GM23338 (cell line): ENCODE results near the gene OLFM1. TPM values are rescaled to one million over a fixed set of nuclear protein-coding genes. Genes with fewer than 3 reads are reported as not detected.

Experiments used
- ATAC-seq: fragments of 200-7000 bp; cut with Tn5 transposase; 3 replicates; pipeline ENCODE4 v1.9.1; 2020
- DNase-seq: peaks from one replicate; pipeline ENCODE4 v3.0.0-alpha.2; 2015; ENCODE audit warnings: low spot score
- H2AFZ ChIP-seq: fragments of 200-600 bp; sonication (generic); 2 replicates; pipeline ENCODE4 v1.8.0; 2016; ENCODE audit warnings: antibody characterized with exemption, mild to moderate bottlenecking, moderate library complexity
- H3F3A ChIP-seq: fragments of 200-600 bp; sonication (generic); replicated peaks from 2 replicates; pipeline ENCODE4 v1.8.0; 2017; ENCODE audit warnings: antibody characterized with exemption, mixed run types, low read depth
- H3K27ac ChIP-seq: fragments of 200-600 bp; sonication (generic); 2 replicates; pipeline ENCODE4 v1.6.1; 2016; ENCODE audit warnings: low read depth
- H3K27me3 ChIP-seq: fragments of 200-600 bp; sonication (generic); 2 replicates; pipeline ENCODE4 v1.8.0; 2016; ENCODE audit warnings: mild to moderate bottlenecking, mixed run types, moderate library complexity; ENCODE audit not compliant: insufficient read depth
- H3K36me3 ChIP-seq: fragments of 200-600 bp; sonication (generic); 2 replicates; pipeline ENCODE4 v1.8.0; 2016; ENCODE audit warnings: mild to moderate bottlenecking; ENCODE audit not compliant: insufficient read depth
- H3K4me1 ChIP-seq: fragments of 200-600 bp; sonication (generic); 2 replicates; pipeline ENCODE4 v1.8.0; 2016; ENCODE audit warnings: mild to moderate bottlenecking, moderate library complexity; ENCODE audit not compliant: insufficient read depth
- H3K4me2 ChIP-seq: fragments of 200-600 bp; sonication (generic); 2 replicates; pipeline ENCODE4 v1.7.1; 2017; ENCODE audit warnings: mixed run types
- H3K4me3 ChIP-seq: fragments of 200-600 bp; sonication (generic); 2 replicates; pipeline ENCODE4 v1.6.1; 2016; ENCODE audit warnings: mixed run types
- H3K79me2 ChIP-seq: fragments of 200-600 bp; sonication (generic); replicated peaks from 2 replicates; pipeline ENCODE4 v1.8.0; 2017; ENCODE audit warnings: mild to moderate bottlenecking; ENCODE audit not compliant: insufficient read depth
- H3K9me2 ChIP-seq: fragments of 200-600 bp; sonication (generic); 2 replicates; pipeline ENCODE4 v1.8.0; 2017; ENCODE audit not compliant: insufficient read depth
- H4K20me1 ChIP-seq: fragments of 200-600 bp; sonication (generic); replicated peaks from 2 replicates; pipeline ENCODE4 v1.8.0; 2017; ENCODE audit warnings: mild to moderate bottlenecking; ENCODE audit not compliant: insufficient read depth
- H3K27ac Mint-ChIP-seq: 2 replicates; pipeline ENCODE4 v1.8.0; 2020; ENCODE audit warnings: inconsistent platforms, mild to moderate bottlenecking, moderate library complexity, mixed read lengths
- H3K27me3 Mint-ChIP-seq: 3 replicates; pipeline ENCODE4 v1.8.0; 2022; ENCODE audit warnings: low read depth, mild to moderate bottlenecking, moderate library complexity, mixed read lengths, inconsistent platforms; ENCODE audit not compliant: insufficient read depth, poor library complexity
- H3K36me3 Mint-ChIP-seq: 3 replicates; pipeline ENCODE4 v1.8.0; 2021; ENCODE audit warnings: low read depth, mild to moderate bottlenecking, inconsistent platforms, moderate library complexity, mixed read lengths
- H3K4me1 Mint-ChIP-seq: 3 replicates; pipeline ENCODE4 v1.8.0; 2020; ENCODE audit warnings: mild to moderate bottlenecking, inconsistent platforms, mixed read lengths
- H3K4me3 Mint-ChIP-seq: 3 replicates; pipeline ENCODE4 v1.8.0; 2021; ENCODE audit warnings: moderate library complexity, mild to moderate bottlenecking, inconsistent platforms, mixed read lengths
- H3K9me3 Mint-ChIP-seq: 3 replicates; pipeline ENCODE4 v1.8.0; 2020; ENCODE audit warnings: moderate library complexity, mild to moderate bottlenecking, inconsistent platforms, mixed read lengths
- CREB1 ChIP-seq: fragments of 250-450 bp; sonication (Bioruptor Pico); IDR thresholded peaks from 2 replicates; pipeline ENCODE4 v1.5.0; 2020; ENCODE audit warnings: low read depth, mild to moderate bottlenecking, moderate library complexity
- CTCF ChIP-seq, 2 experiments: fragments of 200-600 bp in 1 of 2; sonication (generic) in 1 of 2; conservative IDR thresholded peaks; 2 replicates each; pipeline versions ENCODE4 v1.5.1 to v1.6.1; 2016 to 2017; ENCODE audit warnings: antibody characterized with exemption in 2 of 2, low read depth in 2 of 2, mild to moderate bottlenecking in 2 of 2, moderate library complexity in 1 of 2
- ETS1 ChIP-seq: IDR thresholded peaks from 2 replicates; pipeline ENCODE4 v1.6.1; 2016; ENCODE audit warnings: antibody characterized with exemption
- EZH2 ChIP-seq: fragments of 200-600 bp; sonication (generic); IDR thresholded peaks from one replicate; pipeline ENCODE4 v1.8.0; 2017; ENCODE audit warnings: antibody characterized with exemption, mild to moderate bottlenecking, low read depth; ENCODE audit not compliant: unreplicated experiment
- EZH2phosphoT487 ChIP-seq: fragments of 200-600 bp; sonication (generic); IDR thresholded peaks from one replicate; pipeline ENCODE4 v1.8.1; 2018; ENCODE audit warnings: antibody characterized with exemption; ENCODE audit not compliant: unreplicated experiment
- JUNB ChIP-seq: IDR thresholded peaks from one replicate; pipeline ENCODE4 v1.6.1; 2016; ENCODE audit warnings: antibody characterized with exemption; ENCODE audit not compliant: unreplicated experiment
- NANOG ChIP-seq: IDR thresholded peaks from 2 replicates; pipeline ENCODE4 v1.6.1; 2016; ENCODE audit warnings: antibody characterized with exemption, borderline replicate concordance
- POLR2AphosphoS5 ChIP-seq: IDR thresholded peaks from 2 replicates; pipeline ENCODE4 v1.6.1; 2016; ENCODE audit warnings: antibody characterized with exemption, low read depth
- REST ChIP-seq: IDR thresholded peaks from one replicate; pipeline ENCODE4 v1.6.1; 2018; ENCODE audit warnings: antibody characterized with exemption; ENCODE audit not compliant: unreplicated experiment
- STAT1 ChIP-seq: IDR thresholded peaks from one replicate; pipeline ENCODE4 v1.6.1; 2016; ENCODE audit warnings: antibody characterized with exemption; ENCODE audit not compliant: unreplicated experiment
- ZNF114 ChIP-seq: fragments of 250-450 bp; sonication (Bioruptor Pico); IDR thresholded peaks from 2 replicates; pipeline ENCODE4 v1.5.0; 2020; ENCODE audit warnings: mild to moderate bottlenecking, moderate library complexity
- ZNF331 ChIP-seq: fragments of 250-450 bp; sonication (Bioruptor Pico); IDR thresholded peaks from 2 replicates; pipeline ENCODE4 v1.5.0; 2020; ENCODE audit warnings: low read depth, mild to moderate bottlenecking, moderate library complexity
- ZNF462 ChIP-seq: fragments of 250-450 bp; sonication (Bioruptor Pico); IDR thresholded peaks from 2 replicates; pipeline ENCODE4 v1.5.0; 2020; ENCODE audit warnings: mild to moderate bottlenecking, moderate library complexity
- polyA plus RNA-seq: library from polyadenylated mRNA; unstranded; fragments of >200 nt; fragmentation: Nextera tagmentation; extraction: Ambion mirVana; gene quantifications from 2 replicates; pipeline ENCODE4 v1.2.1, GENCODE V29; 2016
- total RNA-seq: library from RNA; depleted of rRNA; stranded (reverse); fragments of >200 nt; shearing (Covaris generic); gene quantifications from 2 replicates; pipeline ENCODE4 v1.2.3, GENCODE V29; 2014

Gene OLFM1
- total and polyA plus RNA-seq, 2 experiments from 2014 or later, result 20.6 to 40.1 TPM

- no peak for ATAC-seq
- Mint-ChIP-seq H3K4me3 (no peak overlapping the region), H3K27ac (no peak overlapping the region), H3K36me3 (no peaks in the 10 kb centered on the region), H3K9me3 (no peaks in the 10 kb centered on the region), H3K4me1 (peaks cover 13% of the 10 kb centered on the region), H3K27me3 (peaks cover 6% of the 10 kb centered on the region)
- no peaks in the 10 kb centered on the region for H3K36me3 ChIP-seq
- DNase-seq, result no peak
- H2AFZ ChIP-seq, result no peak overlapping the region
- no peaks in the 10 kb centered on the region for H4K20me1 ChIP-seq
- H3K4me2 ChIP-seq, result no peak overlapping the region
- no peaks in the 10 kb centered on the region for H3K79me2 ChIP-seq
- no peak overlapping the region for H3K4me3 ChIP-seq
- TF ChIP-seq EZH2, result no peak
- no peak for TF ChIP-seq EZH2phosphoT487
- no peak for TF ChIP-seq JUNB
- TF ChIP-seq CTCF (conservative IDR thresholded peaks at IDR 0.05; ENCODE audit: low read depth in 2 of 2), result no peak
- no peak for TF ChIP-seq CREB1 (CRISPR knock-in tag)
- no peak for TF ChIP-seq ZNF114 (CRISPR knock-in tag)
- TF ChIP-seq ZNF331 (CRISPR knock-in tag), result no peak
- TF ChIP-seq STAT1, result no peak
- no peak for TF ChIP-seq NANOG
- TF ChIP-seq ETS1, result no peak
- TF ChIP-seq POLR2AphosphoS5, result no peak
- no peak for TF ChIP-seq REST
- TF ChIP-seq ZNF462 (CRISPR knock-in tag), result no peak
- no peaks in the 10 kb centered on the region for H3F3A ChIP-seq
- no peak overlapping the region for H3K27ac ChIP-seq
- H3K27me3 ChIP-seq, result no peaks in the 10 kb centered on the region
- no peaks in the 10 kb centered on the region for H3K9me2 ChIP-seq
- no peaks in the 10 kb centered on the region for H3K4me1 ChIP-seq
Measured at GRCh38 chr9:135160862-135161261, 73.4 kb downstream of the OLFM1 start.
